Left renal cortex interstitium (tissue), 4 donors: Measurements from ENCODE around the gene ZSWIM4. TPM values are rescaled to one million over a fixed set of nuclear protein-coding genes. Genes with fewer than 3 reads are reported as not detected.

Source experiments
- DNase-seq, 4 donors: peaks; one replicate each; pipeline ENCODE4 v3.0.0-alpha.2; 2013; ENCODE audit warnings: low read depth in 4 of 4, low spot score in 2 of 4, missing footprints in 1 of 4
- polyA plus RNA-seq, 4 donors: library from polyadenylated mRNA; unstranded; fragments of 120-200 nt; gene quantifications; one replicate each; pipeline ENCODE4 v1.2.1, GENCODE V29; 2013; ENCODE audit not compliant: insufficient read length in 4 of 4

Gene ZSWIM4
- polyA plus RNA-seq, 4 donors: 5.1 to 13.6 (median 9.8) TPM

GRCh38 chr19:13866463-13867046 lies 71.3 kb downstream of the ZSWIM4 start:
- DNase-seq: no peak

DNA sequence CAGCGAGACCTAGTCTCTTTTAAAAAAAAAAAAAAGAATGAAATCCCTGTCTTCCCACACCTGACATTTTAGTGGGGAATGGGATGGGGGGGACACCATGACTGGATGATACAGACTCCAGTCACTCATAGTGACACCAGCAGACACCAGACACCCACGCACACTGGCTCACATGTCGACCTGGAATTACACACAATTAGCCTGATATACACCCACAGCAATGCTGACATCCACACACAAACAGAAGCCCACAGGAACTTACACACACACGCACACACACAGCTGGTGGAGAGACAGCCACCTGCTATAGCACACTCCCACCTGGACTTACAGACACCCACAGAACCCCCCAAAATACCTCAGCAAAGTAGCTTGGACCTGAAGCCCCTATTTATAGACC lies 73.4 kb downstream of the ZSWIM4 start:
- DNase-seq: no peak

DNA sequence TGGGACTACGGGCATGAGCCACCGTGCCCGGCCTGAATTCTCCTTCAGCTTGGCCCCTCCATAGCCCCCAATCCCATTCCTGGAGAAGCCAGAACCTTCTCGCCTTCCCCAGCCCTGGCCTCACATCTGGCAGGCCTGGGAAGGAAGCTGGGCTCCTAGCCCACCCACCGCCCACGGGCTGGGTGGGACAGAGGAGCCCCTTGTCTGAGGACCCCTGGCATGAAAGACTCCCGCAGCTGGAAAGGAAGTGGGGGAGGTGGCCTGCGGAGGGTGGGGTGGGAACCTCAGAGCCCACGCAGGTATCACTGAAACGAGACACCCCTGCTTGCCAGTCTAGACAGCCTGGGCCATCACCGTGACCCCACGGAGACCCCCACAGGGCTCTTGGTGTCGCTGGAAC lies 74.0 kb downstream of the ZSWIM4 start:
- DNase-seq: no peak

DNA sequence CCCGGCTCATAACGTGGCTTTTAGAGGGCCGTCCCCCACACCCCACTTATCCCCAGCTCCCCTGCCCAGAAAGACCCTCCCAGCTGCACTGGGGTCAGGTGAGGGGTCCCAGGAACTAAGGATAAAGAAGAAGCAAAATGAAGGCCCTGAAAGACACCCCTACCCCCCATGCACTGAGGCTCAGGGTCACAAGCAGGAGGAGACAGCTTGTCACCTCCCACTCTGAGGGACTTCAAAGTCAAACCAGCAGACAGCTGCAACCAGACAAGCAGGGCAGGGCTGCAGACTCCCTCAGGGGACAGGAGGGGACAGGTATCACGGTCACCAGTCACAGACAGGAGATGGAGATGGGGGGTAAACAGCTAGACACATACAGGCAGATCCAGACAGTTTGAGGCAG lies 75.6 kb downstream of the ZSWIM4 start:
- no peak for DNase-seq

DNA sequence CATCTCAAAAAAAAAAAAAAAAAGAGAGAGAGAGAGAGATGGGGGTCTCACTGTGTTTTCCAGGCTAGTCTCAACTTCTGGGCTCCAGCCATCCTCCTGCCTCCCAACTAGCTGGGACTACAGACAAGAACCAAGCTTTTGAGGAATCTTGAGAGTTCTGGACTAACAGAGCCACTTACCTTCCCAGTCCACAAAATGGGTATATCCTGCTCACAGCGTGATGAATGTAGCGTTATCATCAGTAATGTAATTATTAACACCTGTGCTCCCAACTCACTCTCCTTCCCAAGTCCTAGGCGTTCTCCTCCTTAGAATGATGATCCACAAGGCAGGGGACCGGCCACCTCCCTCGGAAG lies 77.1 kb downstream of the ZSWIM4 start:
- DNase-seq: no peak

DNA sequence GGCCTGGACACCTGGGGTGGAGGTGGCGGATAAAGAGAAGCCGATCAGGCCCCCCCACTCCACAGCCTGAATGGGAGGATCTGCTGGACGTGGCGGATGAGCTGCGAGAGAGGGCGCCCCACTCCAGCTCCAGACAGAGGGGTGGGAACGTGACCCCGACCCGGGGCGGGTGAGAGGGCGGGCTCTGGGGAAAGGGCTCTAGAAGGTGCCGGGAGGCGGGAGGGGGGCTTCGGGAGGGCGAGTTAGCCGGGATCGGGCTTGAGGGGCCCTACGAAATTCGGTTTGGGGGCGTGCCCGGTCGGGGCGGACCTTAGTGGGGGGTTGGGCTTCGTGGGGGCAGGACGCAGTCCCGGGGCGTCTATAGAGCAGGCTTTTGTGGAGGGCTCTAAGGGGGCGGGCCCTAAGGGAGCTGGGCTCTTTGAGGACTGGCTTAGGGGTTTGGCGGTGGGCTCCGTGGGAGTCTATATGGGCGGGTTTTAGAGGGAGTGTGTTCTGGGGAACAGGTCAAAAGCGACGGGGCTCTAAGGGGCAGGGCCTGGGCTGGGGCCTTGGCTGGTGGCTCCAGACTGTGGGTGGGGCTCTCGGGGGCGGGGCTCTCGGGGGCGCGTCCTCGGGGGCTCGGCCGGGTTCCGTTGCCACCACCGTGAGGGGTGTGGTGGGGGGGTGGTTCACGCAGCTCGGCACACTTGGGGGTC lies 77.6 kb downstream of the ZSWIM4 start:
- no peak for DNase-seq

DNA sequence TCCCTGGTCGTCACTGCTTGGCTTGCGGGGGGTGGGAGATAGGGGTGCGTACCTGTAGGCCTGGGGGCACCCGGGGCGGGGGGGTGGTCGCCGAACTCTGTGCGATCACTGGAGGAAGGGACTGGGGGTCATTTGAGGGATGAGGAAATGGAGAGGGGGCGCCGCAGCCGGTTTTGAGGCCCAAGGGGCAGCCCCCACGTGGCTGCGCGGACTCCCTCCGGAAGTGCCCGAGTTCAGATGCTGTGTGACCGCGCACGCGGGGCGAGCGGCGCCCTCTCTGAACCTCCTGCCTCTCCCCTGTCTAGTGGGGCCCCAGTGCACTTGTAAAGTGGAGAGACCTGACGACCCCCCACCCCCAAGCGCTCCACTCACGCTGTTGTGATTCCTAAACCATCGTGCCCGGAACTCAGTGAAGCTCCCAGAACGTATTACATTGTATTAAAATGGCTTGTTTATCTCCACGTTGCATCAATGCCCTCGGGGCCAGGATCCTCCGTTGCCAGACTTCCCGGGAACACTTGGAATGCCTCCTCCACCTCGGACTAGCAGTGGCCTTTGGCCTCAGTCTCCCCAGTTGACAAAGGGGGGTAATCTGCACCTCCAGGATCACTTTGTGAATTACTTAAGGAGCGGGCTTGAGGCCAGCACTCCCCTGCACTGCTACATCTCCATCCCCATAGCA lies 78.7 kb downstream of the ZSWIM4 start:
- DNase-seq: no peak

- no peak for DNase-seq
Measured at GRCh38 chr19:13875824-13876223, 80.6 kb downstream of the ZSWIM4 start.

GRCh38 chr19:13876834-13877233 lies 81.6 kb downstream of the ZSWIM4 start, which contains the start of gene NANOS3:
NANOS3 (plus strand) TSS chr19:13877134; CDS start chr19:13877249, 115 bp downstream.
- no peak for DNase-seq

GRCh38 chr19:13877303-13877702 lies 82.1 kb downstream of the ZSWIM4 start:
- no peak for DNase-seq

GRCh38 chr19:13880059-13881043 lies 85.1 kb downstream of the ZSWIM4 start:
- DNase-seq: peak in 3 of 4 donors; percentile 89 to 91 (median 90)

- no peak for DNase-seq
Measured at GRCh38 chr19:13881251-13881691, 86.0 kb downstream of the ZSWIM4 start.

Other genes starting within 250 kb of the ZSWIM4 start
- 10 to 100 TPM; 19.5 to 46.4 (median 30.7) TPM for gene MRI1, start 30.9 kb upstream of the ZSWIM4 start, polyA plus RNA-seq
- 100 to 1,000 TPM in 3 of 4 donors, 10 to 100 TPM in 1; 97.5 to 149 (median 126) TPM for gene C19orf53, start 21.0 kb upstream of the ZSWIM4 start, polyA plus RNA-seq
- gene NANOS3, start 81.7 kb downstream of the ZSWIM4 start, polyA plus RNA-seq: 1 to 10 TPM; 1.1 to 2.8 (median 1.6) TPM
- 1 to 10 TPM; 4.1 to 9.6 (median 6.0) TPM for gene BRME1, start 110.7 kb downstream of the ZSWIM4 start, polyA plus RNA-seq
- gene CC2D1A, start 110.8 kb downstream of the ZSWIM4 start, polyA plus RNA-seq: 10 to 100 TPM; 19.3 to 45.6 (median 33.4) TPM
- gene PODNL1, start 143.0 kb downstream of the ZSWIM4 start, polyA plus RNA-seq: 1 to 10 TPM in 3 of 4 donors, under 1 TPM in 1; 0.93 to 1.8 (median 1.3) TPM
- 10 to 100 TPM; 27.8 to 47.9 (median 40.1) TPM for gene DCAF15, start 157.1 kb downstream of the ZSWIM4 start, polyA plus RNA-seq
- 10 to 100 TPM in 3 of 4 donors, 1 to 10 TPM in 1; 9.0 to 18.5 (median 15.2) TPM for gene RFX1, start 210.9 kb downstream of the ZSWIM4 start, polyA plus RNA-seq
- gene RLN3, start 232.7 kb downstream of the ZSWIM4 start, polyA plus RNA-seq: not detected
- gene IL27RA, start 236.3 kb downstream of the ZSWIM4 start, polyA plus RNA-seq: 1 to 10 TPM; 5.7 to 8.4 (median 7.8) TPM